B cell (primary cell): ENCODE measurements around the gene C17orf114.

ENCODE experiments used
- ATAC-seq: fragments of 200-7000 bp; cut with Tn5 transposase; one replicate; pipeline ENCODE4 v1.10.0; 2021; ENCODE audit warnings: low read depth, mild to moderate bottlenecking, moderate number of reproducible peaks, moderate library complexity
- CTCF ChIA-PET: fragments of 350-600 bp; sonication (Branson Sonifier 250); formaldehyde crosslinking; loops from one replicate; lab custom pipeline; 2021; ENCODE audit warnings: antibody characterized with exemption, inconsistent platforms; lab: Charles Lee
- POLR2A ChIA-PET: fragments of 350-600 bp; sonication (Branson Sonifier 250); formaldehyde crosslinking; loops from one replicate; lab custom pipeline; 2021; ENCODE audit warnings: antibody characterized with exemption; lab: Charles Lee
- DNase-seq: peaks from one replicate; pipeline ENCODE4 v3.0.0; 2013
- H2AFZ ChIP-seq: 2 replicates; pipeline ENCODE4 v1.6.1; 2012; ENCODE audit warnings: mild to moderate bottlenecking, low read depth, low read length; ENCODE audit not compliant: insufficient read depth, poor library complexity, severe bottlenecking
- H3K27ac ChIP-seq, 2 donors: 1 replicate in 1 of 2; 2 replicates in 1 of 2; pipeline ENCODE4 v1.5.1; 2012 to 2013; ENCODE audit warnings: low read length in 2 of 2, mild to moderate bottlenecking in 2 of 2, moderate library complexity in 1 of 2
- H3K27me3 ChIP-seq, 4 experiments: fragments of 200-600 bp in 1 of 4; sonication (generic) in 1 of 4; replicated peaks in 1 of 4; 1 replicate in 2 of 4; 2 replicates in 2 of 4; pipeline versions ENCODE4 v1.6.1 to v1.7.0; 2013 to 2016; ENCODE audit warnings: low read length in 3 of 4, mild to moderate bottlenecking in 2 of 4, mixed read lengths in 1 of 4, moderate library complexity in 1 of 4; ENCODE audit not compliant: insufficient read depth in 4 of 4, control insufficient read depth in 3 of 4; ENCODE audit errors: control extremely low read depth in 1 of 4
- H3K36me3 ChIP-seq, 2 experiments: replicated peaks in 1 of 2; 1 replicate in 1 of 2; 2 replicates in 1 of 2; pipeline versions ENCODE4 v1.6.1 to v1.7.1; 2013; ENCODE audit warnings: low read length in 1 of 2; ENCODE audit not compliant: insufficient read depth in 2 of 2, control insufficient read depth in 1 of 2; ENCODE audit errors: control extremely low read depth in 1 of 2, extremely low read depth in 1 of 2
- H3K4me1 ChIP-seq, 2 donors: fragments of 200-600 bp in 1 of 2; sonication (generic) in 1 of 2; 1 replicate in 1 of 2; 2 replicates in 1 of 2; pipeline versions ENCODE4 v1.5.1 to v1.6.1; 2013 to 2017; ENCODE audit warnings: low read length in 2 of 2; ENCODE audit not compliant: control insufficient read depth in 2 of 2, insufficient read depth in 2 of 2
- H3K4me2 ChIP-seq: replicated peaks from 2 replicates; pipeline ENCODE3; 2012; ENCODE audit warnings: mild to moderate bottlenecking, low read depth, low read length; ENCODE audit not compliant: poor library complexity, severe bottlenecking
- H3K4me3 ChIP-seq, 5 experiments: fragments of 200-600 bp in 1 of 5; sonication (generic) in 1 of 5; 1 replicate in 3 of 5; 2 replicates in 2 of 5; pipeline versions ENCODE4 v1.5.1 to v1.7.0; 2011 to 2016; ENCODE audit warnings: low read length in 4 of 5, mild to moderate bottlenecking in 4 of 5, low read depth in 2 of 5, control low read depth in 1 of 5, moderate library complexity in 1 of 5; ENCODE audit not compliant: insufficient read depth in 1 of 5; ENCODE audit errors: control extremely low read depth in 1 of 5, extremely low read depth in 1 of 5
- H3K79me2 ChIP-seq: fragments of 200-600 bp; sonication (generic); one replicate; pipeline ENCODE4 v1.6.0; 2016; ENCODE audit warnings: low read length; ENCODE audit not compliant: control insufficient read depth, insufficient read depth
- H3K9ac ChIP-seq: fragments of 200-600 bp; sonication (generic); 2 replicates; pipeline ENCODE4 v1.6.1; 2017; ENCODE audit warnings: mild to moderate bottlenecking, low read length, moderate library complexity
- H3K9me3 ChIP-seq, 3 donors: one replicate each; pipeline versions ENCODE4 v1.6.1 to v1.7.1; 2013; ENCODE audit warnings: low read length in 2 of 3; ENCODE audit not compliant: control insufficient read depth in 2 of 3, insufficient read depth in 1 of 3; ENCODE audit errors: control extremely low read depth in 1 of 3
- H4K20me1 ChIP-seq: 2 replicates; pipeline ENCODE4 v1.6.0; 2012; ENCODE audit warnings: mild to moderate bottlenecking, low read length; ENCODE audit not compliant: insufficient read depth, control insufficient read depth, poor library complexity, severe bottlenecking
- H3K27ac Mint-ChIP-seq: one replicate; pipeline ENCODE4 v1.8.0; 2021; ENCODE audit warnings: mixed read lengths
- H3K27me3 Mint-ChIP-seq: one replicate; pipeline ENCODE4 v1.8.0; 2021; ENCODE audit warnings: mixed read lengths
- H3K4me1 Mint-ChIP-seq: one replicate; pipeline ENCODE4 v1.8.0; 2021; ENCODE audit warnings: mixed read lengths
- H3K4me3 Mint-ChIP-seq: one replicate; pipeline ENCODE4 v1.8.0; 2021; ENCODE audit warnings: mixed read lengths
- H3K9me3 Mint-ChIP-seq: one replicate; pipeline ENCODE4 v1.8.0; 2022; ENCODE audit warnings: mixed read lengths; ENCODE audit not compliant: insufficient read depth
- CTCF ChIP-seq: fragments of 200-600 bp; IDR thresholded peaks from one replicate; pipeline ENCODE4 v1.8.0; 2022; ENCODE audit warnings: antibody characterized with exemption, mild to moderate bottlenecking
- EZH2 ChIP-seq: IDR thresholded peaks from 2 replicates; pipeline ENCODE4 v1.6.1; 2012; ENCODE audit warnings: borderline replicate concordance, low read depth, mild to moderate bottlenecking, moderate library complexity, low read length; ENCODE audit not compliant: insufficient read depth, poor library complexity, severe bottlenecking
- WGBS: methylation state at CpG from one replicate; pipeline ENCODE4 v1.1.5; 2013; ENCODE audit warnings: missing lambda C conversion rate; ENCODE audit not compliant: insufficient coverage; 5-methylcytosine and 5-hydroxymethylcytosine counted together
- intact Hi-C: fragments of 100-400 bp; cut with micrococcal nuclease; formaldehyde crosslinking; loops from one replicate; pipeline ENCODE4 v1.10.0; 2022

C17orf114 gene

GRCh38 chr17:4790705-4791088, 11.4 kb downstream of the C17orf114 start:
- Histone ChIP-seq H2AFZ (peak overlapping the region; percentile 86), H3K4me1 (peaks cover 22 to 30% of the 10 kb centered on the region in 2 donors), H3K9me3 (peaks cover 0 to 21% (median 0%) of the 10 kb centered on the region in 3 donors), H3K4me2 (peak overlapping the region; percentile 95), H4K20me1 (no peaks in the 10 kb centered on the region), H3K36me3 (no peaks in the 10 kb centered on the region), H3K27ac (peak overlapping the region in 1 of 2 donors; percentile 53), H3K79me2 (no peaks in the 10 kb centered on the region), H3K9ac (peak overlapping the region; percentile 70), H3K4me3 (peak overlapping the region; percentile 27 to 70 (median 63)), H3K27me3 (peaks cover 0 to 38% (median 24%) of the 10 kb centered on the region in 4 experiments)
- Mint-ChIP-seq H3K27me3 (peaks cover 22% of the 10 kb centered on the region), H3K27ac (peak overlapping the region; percentile 93), H3K4me3 (peak overlapping the region; percentile 94), H3K4me1 (peaks cover 26% of the 10 kb centered on the region), H3K9me3 (no peaks in the 10 kb centered on the region)
- CTCF ChIA-PET, result interaction anchor here (0.6 to 3.2 kb wide), 17 partner anchors 8 to 149 kb away, joined by 3 to 36 read pairs (median 5); partner anchors contain the start of genes ARRB2, MED11, MINK1 and RNF167
- intact Hi-C loops, result loop anchor here (1.0 to 10.0 kb wide), 5 partner anchors 16 to 226 kb away; partner anchors contain the start of genes ARRB2, GGT6, MED11 and PLD2
- no peak for TF ChIP-seq CTCF
- DNase-seq (no peak), ATAC-seq (no peak)
- 76% methylated on average over 3 of the region's 7 CpGs for WGBS
- POLR2A ChIA-PET, result interaction anchor here (1.0 to 1.7 kb wide), 8 partner anchors 16 to 177 kb away, joined by 3 to 5 read pairs (median 4); partner anchors contain the start of genes MED11, MINK1, PLD2 and SPAG7

GRCh38 chr17:4789951-4790704, 12.0 kb downstream of the C17orf114 start:
- no peaks in the 10 kb centered on the region for H4K20me1 ChIP-seq
- peak overlapping the region in 1 of 2 donors; percentile 53 for H3K27ac ChIP-seq
- H3K9ac ChIP-seq, result peak overlapping the region; percentile 70
- peaks cover 0 to 44% (median 27%) of the 10 kb centered on the region in 4 experiments for H3K27me3 ChIP-seq
- H2AFZ ChIP-seq, result peak overlapping the region; percentile 86
- H3K4me1 ChIP-seq, result peaks cover 28 to 33% of the 10 kb centered on the region in 2 donors
- Mint-ChIP-seq H3K27ac (peak overlapping the region; percentile 93), H3K4me3 (peak overlapping the region; percentile 94), H3K4me1 (peaks cover 30% of the 10 kb centered on the region), H3K27me3 (peaks cover 27% of the 10 kb centered on the region), H3K9me3 (no peaks in the 10 kb centered on the region)
- no peaks in the 10 kb centered on the region for H3K79me2 ChIP-seq
- peaks cover 0 to 27% (median 0%) of the 10 kb centered on the region in 3 donors for H3K9me3 ChIP-seq
- intact Hi-C loops, result loop anchor here (1.0 to 10.0 kb wide), 5 partner anchors 17 to 225 kb away; partner anchors contain the start of genes ARRB2, GGT6, MED11 and PLD2
- DNase-seq (peak; percentile 89), ATAC-seq (peak; percentile 94)
- peak overlapping the region; percentile 27 to 70 (median 63) for H3K4me3 ChIP-seq
- TF ChIP-seq CTCF, result peak; percentile 81
- no peak for TF ChIP-seq EZH2
- WGBS, result under 1% methylated on average over 89 of the region's 91 CpGs
- peak overlapping the region; percentile 95 for H3K4me2 ChIP-seq
- ChIA-PET POLR2A (interaction anchor here (0.8 to 1.7 kb wide), 9 partner anchors 16 to 177 kb away, joined by 3 to 5 read pairs (median 3); partner anchors contain the start of genes MED11, MINK1, PFN1 and PLD2), CTCF (interaction anchor here (0.6 to 3.2 kb wide), 28 partner anchors 9 to 151 kb away, joined by 3 to 36 read pairs (median 5); partner anchors contain the start of genes ARRB2, C17orf114, CHRNE and CXCL16)
- H3K36me3 ChIP-seq, result no peaks in the 10 kb centered on the region
